Measurements from ENCODE around the gene RACGAP1. TPM values are rescaled to one million over a fixed set of nuclear protein-coding genes. Genes with fewer than 3 reads are reported as not detected.

Gene RACGAP1
- total RNA-seq, 1 donor from 2014 or later: 5.6 TPM

- no peak for ATAC-seq (ENCODE audit: poor library complexity)
- no peak for DNase-seq
- intact Hi-C loops (cut with DNase I): no loop called here
Measured at GRCh38 chr12:49953961-49954846, 71.1 kb downstream of the RACGAP1 start.

GRCh38 chr12:49953151-49953550, 72.1 kb downstream of the RACGAP1 start:
- no peak for ATAC-seq (ENCODE audit: poor library complexity)
- intact Hi-C loops (cut with DNase I): no loop called here
- DNase-seq: no peak

- ATAC-seq (ENCODE audit: poor library complexity): no peak
- DNase-seq: no peak
- intact Hi-C loops (cut with DNase I): no loop called here
Measured at GRCh38 chr12:49952391-49953055, 72.8 kb downstream of the RACGAP1 start.

GRCh38 chr12:49951411-49952240, 73.7 kb downstream of the RACGAP1 start:
- intact Hi-C loops (cut with DNase I): no loop called here
- no peak for ATAC-seq (ENCODE audit: poor library complexity)
- DNase-seq: no peak

GRCh38 chr12:49950273-49951251, 74.7 kb downstream of the RACGAP1 start, which contains the start of gene AQP2:
TSS of gene AQP2 (plus strand) at chr12:49950737. CDS start at chr12:49950831, 94 bp downstream.
- no peak for DNase-seq
- no peak for ATAC-seq (ENCODE audit: poor library complexity)
- intact Hi-C loops (cut with DNase I): no loop called here

GRCh38 chr12:49949866-49950265, 75.4 kb downstream of the RACGAP1 start:
- no peak for DNase-seq
- intact Hi-C loops (cut with DNase I): loop anchor here (10.0 kb wide), 1 partner anchor 85 kb away; no protein-coding TSS in a partner anchor
- ATAC-seq (ENCODE audit: poor library complexity): no peak

GRCh38 chr12:49948866-49949845, 76.1 kb downstream of the RACGAP1 start:
- DNase-seq: no peak
- intact Hi-C loops (cut with DNase I): loop anchor here (10.0 kb wide), 1 partner anchor 84 kb away; no protein-coding TSS in a partner anchor
- ATAC-seq (ENCODE audit: poor library complexity): no peak

GRCh38 chr12:49947593-49948226, 77.6 kb downstream of the RACGAP1 start:
- DNase-seq (no peak), ATAC-seq (ENCODE audit: poor library complexity) (no peak)

GRCh38 chr12:49946497-49946896, 78.8 kb downstream of the RACGAP1 start:
- no peak for DNase-seq
- ATAC-seq (ENCODE audit: poor library complexity): no peak
- intact Hi-C loops (cut with DNase I): loop anchor here (10.0 kb wide), 1 partner anchor 82 kb away; no protein-coding TSS in a partner anchor

More at GRCh38 chr12:49947593-49948226, 77.6 kb downstream of the RACGAP1 start:
- intact Hi-C loops (cut with DNase I): loop anchor here (10.0 kb wide), 1 partner anchor 83 kb away; no protein-coding TSS in a partner anchor

GRCh38 chr12:49946086-49946485, 79.2 kb downstream of the RACGAP1 start:
- intact Hi-C loops (cut with DNase I): loop anchor here (10.0 kb wide), 1 partner anchor 81 kb away; no protein-coding TSS in a partner anchor
- DNase-seq: no peak
- ATAC-seq (ENCODE audit: poor library complexity): no peak

GRCh38 chr12:49945394-49946080, 79.8 kb downstream of the RACGAP1 start:
- intact Hi-C loops (cut with DNase I): loop anchor here (10.0 kb wide), 1 partner anchor 81 kb away; no protein-coding TSS in a partner anchor
- ATAC-seq (ENCODE audit: poor library complexity) (peak; percentile 98), DNase-seq (peak; percentile 90)

- DNase-seq (no peak), ATAC-seq (ENCODE audit: poor library complexity) (no peak)
- intact Hi-C loops (cut with DNase I): loop anchor here (10.0 kb wide), 1 partner anchor 80 kb away; no protein-coding TSS in a partner anchor
Measured at GRCh38 chr12:49944718-49945117, 80.6 kb downstream of the RACGAP1 start.

GRCh38 chr12:49944046-49944445, 81.2 kb downstream of the RACGAP1 start:
- ATAC-seq (ENCODE audit: poor library complexity) (no peak), DNase-seq (no peak)
- intact Hi-C loops (cut with DNase I): loop anchor here (10.0 kb wide), 1 partner anchor 79 kb away; no protein-coding TSS in a partner anchor

- no peak for ATAC-seq (ENCODE audit: poor library complexity)
- no peak for DNase-seq
- intact Hi-C loops (cut with DNase I): loop anchor here (10.0 kb wide), 1 partner anchor 79 kb away; no protein-coding TSS in a partner anchor
Measured at GRCh38 chr12:49943625-49943960, 81.7 kb downstream of the RACGAP1 start.

- intact Hi-C loops (cut with DNase I): loop anchor here (10.0 kb wide), 1 partner anchor 78 kb away; no protein-coding TSS in a partner anchor
- ATAC-seq (ENCODE audit: poor library complexity): no peak
- DNase-seq: no peak
Measured at GRCh38 chr12:49942921-49943624, 82.2 kb downstream of the RACGAP1 start.

Measured in Right ventricle myocardium superior (tissue), 1 donor.